Transverse colon (tissue), 4 donors: ENCODE results near the gene MYLK.

Experiments used
- CTCF ChIP-seq, 5 experiments: fragments of 200-600 bp in 3 of 5; fragments of 450-650 bp in 2 of 5; sonication (generic) in 3 of 5; IDR thresholded peaks; 1 replicate in 2 of 5; 2 replicates in 3 of 5; pipeline ENCODE4 v1.5.1; 2016 to 2017; ENCODE audit warnings: antibody characterized with exemption in 5 of 5, inconsistent platforms in 3 of 5, mild to moderate bottlenecking in 2 of 5, moderate library complexity in 1 of 5
- EP300 ChIP-seq: sonication (generic); formaldehyde crosslinking; IDR thresholded peaks from one replicate; pipeline ENCODE4 v1.6.1; 2017; ENCODE audit warnings: antibody characterized with exemption, low read depth
- POLR2A ChIP-seq: fragments of 450-650 bp; IDR thresholded peaks from one replicate; pipeline ENCODE4 v1.6.1; 2016; ENCODE audit warnings: antibody characterized with exemption, mild to moderate bottlenecking, moderate library complexity
- POLR2AphosphoS5 ChIP-seq, 3 donors: sonication (generic); formaldehyde crosslinking; IDR thresholded peaks; one replicate each; pipeline ENCODE4 v1.6.1; 2016; ENCODE audit warnings: antibody characterized with exemption in 3 of 3

GRCh38 chr3:123593381-123593780 lies 290.8 kb downstream of the MYLK start:
- TF ChIP-seq CTCF (IDR thresholded peaks at IDR 0.05): no peak
- no peak for TF ChIP-seq EP300
- no peak for TF ChIP-seq POLR2A
- no peak for TF ChIP-seq POLR2AphosphoS5 (IDR thresholded peaks at IDR 0.05)
